Astrocyte (in vitro differentiated cells and primary cell): ENCODE data around the gene ZER1. TPM values are rescaled to one million over a fixed set of nuclear protein-coding genes. Genes with fewer than 3 reads are reported as not detected.
A peak's percentile ranks its signal among the peaks of the same experiment; 100 is the strongest.

ENCODE experiments used
- DNase-seq: peaks from one replicate; pipeline ENCODE4 v3.0.0-alpha.2; 2010; ENCODE audit warnings: low read depth
- FAIRE-seq: peaks from 2 replicates; lab custom pipeline; 2011; peaks lifted over from hg19 to GRCh38; lab: Jason Lieb, UNC
- H2AFZ ChIP-seq: 2 replicates; pipeline ENCODE4 v1.6.0; 2012; ENCODE audit warnings: low read depth, low read length, inconsistent platforms
- H3K27ac ChIP-seq: 2 replicates; pipeline ENCODE4 v1.5.1; 2011; ENCODE audit warnings: low read depth, low read length, inconsistent platforms
- H3K27me3 ChIP-seq: 2 replicates; pipeline ENCODE4 v1.6.0; 2011; ENCODE audit warnings: low read length, inconsistent platforms; ENCODE audit not compliant: insufficient read depth
- H3K36me3 ChIP-seq: 2 replicates; pipeline ENCODE4 v1.5.1; 2011; ENCODE audit warnings: low read length, inconsistent platforms; ENCODE audit not compliant: insufficient read depth
- H3K4me1 ChIP-seq: 2 replicates; pipeline ENCODE4 v1.5.1; 2011; ENCODE audit warnings: low read length, inconsistent platforms; ENCODE audit not compliant: insufficient read depth
- H3K4me2 ChIP-seq: 2 replicates; pipeline ENCODE4 v1.6.0; 2012; ENCODE audit warnings: low read length, inconsistent platforms
- H3K4me3 ChIP-seq: 2 replicates; pipeline ENCODE4 v1.5.1; 2011; ENCODE audit warnings: low read depth, mild to moderate bottlenecking, low read length, inconsistent platforms; ENCODE audit not compliant: insufficient read depth
- H3K79me2 ChIP-seq: 2 replicates; pipeline ENCODE4 v1.6.0; 2012; ENCODE audit warnings: mild to moderate bottlenecking, low read length, inconsistent platforms; ENCODE audit not compliant: insufficient read depth
- H3K9ac ChIP-seq: 2 replicates; pipeline ENCODE4 v1.6.0; 2012; ENCODE audit warnings: mild to moderate bottlenecking, low read length, inconsistent platforms
- H3K9me3 ChIP-seq: 2 replicates; pipeline ENCODE4 v1.5.1; 2012; ENCODE audit warnings: low read depth, mild to moderate bottlenecking, low read length, inconsistent platforms; ENCODE audit not compliant: insufficient read depth
- H4K20me1 ChIP-seq: 2 replicates; pipeline ENCODE4 v1.6.0; 2012; ENCODE audit warnings: low read length, inconsistent platforms; ENCODE audit not compliant: insufficient read depth
- H3K27ac Mint-ChIP-seq: one replicate; pipeline ENCODE4 v1.8.0; 2021; ENCODE audit warnings: mild to moderate bottlenecking, mixed read lengths; ENCODE audit not compliant: unreplicated experiment
- H3K27me3 Mint-ChIP-seq: one replicate; pipeline ENCODE4 v1.8.0; 2021; ENCODE audit warnings: low read depth, mixed read lengths; ENCODE audit not compliant: unreplicated experiment
- H3K36me3 Mint-ChIP-seq: one replicate; pipeline ENCODE4 v1.8.0; 2021; ENCODE audit warnings: low read depth, mixed read lengths; ENCODE audit not compliant: unreplicated experiment
- H3K4me1 Mint-ChIP-seq: one replicate; pipeline ENCODE4 v1.8.0; 2021; ENCODE audit warnings: low read depth, mixed read lengths; ENCODE audit not compliant: unreplicated experiment
- H3K4me3 Mint-ChIP-seq: one replicate; pipeline ENCODE4 v1.8.0; 2021; ENCODE audit warnings: mild to moderate bottlenecking, moderate library complexity, mixed read lengths; ENCODE audit not compliant: unreplicated experiment
- H3K9me3 Mint-ChIP-seq: one replicate; pipeline ENCODE4 v1.8.0; 2021; ENCODE audit warnings: mild to moderate bottlenecking, mixed read lengths; ENCODE audit not compliant: unreplicated experiment
- CTCF ChIP-seq: IDR thresholded peaks from 2 replicates; pipeline ENCODE4 v1.5.1; 2011; ENCODE audit warnings: low read depth, mild to moderate bottlenecking, inconsistent platforms, low read length, moderate library complexity; ENCODE audit not compliant: insufficient read depth
- EZH2 ChIP-seq: IDR thresholded peaks from 2 replicates; pipeline ENCODE4 v1.6.1; 2012; ENCODE audit warnings: mild to moderate bottlenecking, low read length, inconsistent platforms; ENCODE audit not compliant: insufficient read depth
- total RNA-seq: library from RNA; stranded (reverse); gene quantifications from 2 replicates; pipeline ENCODE4 v1.2.1, GENCODE V29; 2021

Gene ZER1
- total RNA-seq, 1 donor from 2014 or later = 31.0 TPM

- Histone ChIP-seq H3K4me1 (peaks cover 7% of the 10 kb centered on the region), H4K20me1 (no peaks in the 10 kb centered on the region), H3K9me3 (no peaks in the 10 kb centered on the region), H3K36me3 (no peaks in the 10 kb centered on the region), H3K9ac (peak overlapping the region; percentile 35), H3K27ac (no peak overlapping the region), H3K4me2 (peak overlapping the region; percentile 81), H3K27me3 (no peaks in the 10 kb centered on the region), H3K4me3 (peak overlapping the region; percentile 63), H3K79me2 (no peaks in the 10 kb centered on the region), H2AFZ (peak overlapping the region; percentile 70)
- Mint-ChIP-seq H3K27me3 (no peaks in the 10 kb centered on the region), H3K9me3 (no peaks in the 10 kb centered on the region), H3K36me3 (peaks cover 4% of the 10 kb centered on the region), H3K4me3 (peak overlapping the region; percentile 82), H3K4me1 (peaks cover 3% of the 10 kb centered on the region), H3K27ac (no peak overlapping the region)
- DNase-seq (peak; percentile 68), FAIRE-seq (peak; percentile 37)
- TF ChIP-seq CTCF (no peak), EZH2 (no peak)
These were observed 46.9 kb downstream of the ZER1 start for GRCh38 chr9:128724744-128725211.

DNA sequence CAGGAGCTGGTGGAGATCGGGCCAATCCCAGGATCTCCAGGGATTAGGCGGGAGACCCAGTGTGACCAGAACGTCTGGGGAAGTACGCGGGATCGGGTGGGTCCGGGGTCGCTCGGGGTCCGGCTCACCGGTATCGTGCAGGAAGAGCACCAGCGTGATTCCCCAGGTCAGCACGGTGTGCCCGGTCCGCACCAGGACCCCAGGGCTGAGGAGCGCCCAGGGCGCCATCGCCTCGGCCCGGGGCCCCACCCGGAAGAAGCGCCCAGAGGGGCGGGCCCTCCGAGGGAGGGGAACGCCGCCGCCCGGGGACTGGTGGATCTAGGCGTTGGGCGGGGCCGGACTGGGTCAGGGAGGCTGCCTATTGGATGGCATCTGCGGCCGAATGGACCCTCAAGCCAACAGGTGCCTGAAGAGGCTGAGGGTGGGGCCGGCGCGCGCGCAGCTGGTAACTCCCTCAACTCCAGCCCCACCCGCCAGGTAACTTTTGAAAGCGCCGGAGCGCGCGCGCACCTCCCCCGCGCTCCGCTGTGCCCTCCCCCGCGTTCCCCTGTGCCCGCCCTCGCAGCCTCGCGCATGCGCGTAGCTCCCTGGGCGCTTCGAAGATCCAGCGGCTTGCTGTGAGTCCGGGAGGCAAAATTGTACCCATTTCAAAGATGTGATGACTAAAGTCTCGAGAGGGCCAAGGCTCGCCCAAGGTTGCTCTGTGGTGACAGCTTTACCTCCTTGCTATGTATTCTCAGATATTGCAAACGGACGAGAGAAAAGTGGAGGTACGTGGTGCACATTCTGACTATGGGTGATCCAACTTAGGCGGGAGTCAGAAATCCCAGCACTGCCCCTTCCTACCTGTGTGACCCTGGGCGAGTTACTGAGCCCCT, 47.6 kb downstream of the ZER1 start, which contains the start of gene ZDHHC12:
Gene ZDHHC12 (minus strand): TSS at position 262 of the 878 bp plus-strand sequence. CDS start 34 bp downstream, at position 228.
- H2AFZ ChIP-seq = peak within 1 kb of the TSS; percentile 70
- H3K4me1 ChIP-seq = peaks cover 7% of the 10 kb centered on the region
- no peaks in the 10 kb centered on the region for H3K27me3 ChIP-seq
- H3K36me3 ChIP-seq = no peaks in the 10 kb centered on the region
- Mint-ChIP-seq H3K36me3 (peaks cover 4% of the 10 kb centered on the region), H3K4me1 (peaks cover 3% of the 10 kb centered on the region), H3K9me3 (no peaks in the 10 kb centered on the region), H3K27me3 (no peaks in the 10 kb centered on the region), H3K4me3 (peak within 1 kb of the TSS; percentile 88), H3K27ac (peak within 1 kb of the TSS; percentile 35)
- no peaks in the 10 kb centered on the region for H3K79me2 ChIP-seq
- H3K4me3 ChIP-seq = peak within 1 kb of the TSS; percentile 63
- peak within 1 kb of the TSS; percentile 74 for H3K9ac ChIP-seq
- H3K4me2 ChIP-seq = peak within 1 kb of the TSS; percentile 81
- no peak within 1 kb of the TSS for H3K27ac ChIP-seq
- peak; percentile 89 for DNase-seq
- TF ChIP-seq CTCF = no peak
- TF ChIP-seq EZH2 = no peak
- H3K9me3 ChIP-seq = no peaks in the 10 kb centered on the region
- no peak for FAIRE-seq
- H4K20me1 ChIP-seq = no peaks in the 10 kb centered on the region
